Measurements from ENCODE around the gene DEXI. TPM values are rescaled to one million over a fixed set of nuclear protein-coding genes. Genes with fewer than 3 reads are reported as not detected.
A peak's percentile ranks its signal among the peaks of the same experiment; 100 is the strongest.

Gene DEXI
- total and polyA plus RNA-seq, 9 of the 15 experiments (the other 6 are each of a cell fraction or from before 2014, with no cell fraction given) = 2.9 to 40.1 (median 22.0) TPM

DNA sequence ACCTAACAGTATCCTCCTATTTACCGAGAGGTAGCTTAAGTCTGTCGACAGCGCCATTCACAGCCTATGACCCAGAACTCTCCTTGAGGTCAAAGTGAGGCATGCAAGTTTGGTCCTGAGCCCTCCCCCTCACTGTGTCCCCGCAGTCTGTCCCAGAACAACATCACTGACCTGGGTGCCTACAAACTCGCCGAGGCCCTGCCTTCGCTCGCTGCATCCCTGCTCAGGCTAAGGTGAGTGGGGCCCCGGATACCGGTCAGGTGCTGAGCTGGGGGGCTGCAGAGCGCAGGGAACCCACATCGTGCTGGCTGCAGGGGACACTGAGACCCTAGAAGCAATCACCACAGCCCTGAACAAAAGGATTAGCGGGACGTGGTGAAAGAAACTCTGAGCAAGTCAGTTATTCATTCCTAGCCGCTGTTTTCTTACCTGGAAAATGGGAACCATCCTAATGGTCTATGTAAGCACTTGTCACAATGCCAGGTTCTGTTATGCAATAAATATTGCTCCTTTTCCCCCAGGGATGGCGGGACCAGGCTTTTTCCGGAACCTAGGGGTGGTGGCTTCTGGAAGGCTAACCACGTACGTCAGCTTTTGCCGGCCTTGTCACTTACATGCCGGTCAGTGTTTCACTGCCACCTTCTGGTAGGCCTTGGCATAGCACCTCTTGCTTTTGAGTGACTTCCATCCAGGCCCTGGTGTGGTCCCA, 23.8 kb downstream of the DEXI start (continued):
- TF ChIP-seq NRF1 (conservative IDR thresholded peaks at IDR 0.05 in 1 of 2, IDR thresholded peaks at IDR 0.05 in 1 of 2) = 0 out of 4 replicates have a peak, but pooled peaks of 1 of the 2 experiments have one; percentile 12
- TF ChIP-seq RAD21 (CRISPR knock-in tag; conservative IDR thresholded peaks at IDR 0.05 in 1 of 2, IDR thresholded peaks at IDR 0.05 in 1 of 2) = peak; percentile 75 to 92
- TF ChIP-seq, protein P1, sequence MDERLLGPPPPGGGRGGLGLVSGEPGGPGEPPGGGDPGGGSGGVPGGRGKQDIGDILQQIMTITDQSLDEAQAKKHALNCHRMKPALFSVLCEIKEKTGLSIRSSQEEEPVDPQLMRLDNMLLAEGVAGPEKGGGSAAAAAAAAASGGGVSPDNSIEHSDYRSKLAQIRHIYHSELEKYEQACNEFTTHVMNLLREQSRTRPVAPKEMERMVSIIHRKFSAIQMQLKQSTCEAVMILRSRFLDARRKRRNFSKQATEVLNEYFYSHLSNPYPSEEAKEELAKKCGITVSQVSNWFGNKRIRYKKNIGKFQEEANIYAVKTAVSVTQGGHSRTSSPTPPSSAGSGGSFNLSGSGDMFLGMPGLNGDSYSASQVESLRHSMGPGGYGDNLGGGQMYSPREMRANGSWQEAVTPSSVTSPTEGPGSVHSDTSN (CRISPR knock-in tag; IDR thresholded peaks at IDR 0.05; ENCODE audit: low read depth) = no peak
- TF ChIP-seq, protein P1 (tag; conservative IDR thresholded peaks at IDR 0.05; ENCODE audit: low read depth) = 0 out of 2 replicates have a peak, but pooled peaks have one; percentile 22
- TF ChIP-seq ZNF79 (CRISPR knock-in tag; IDR thresholded peaks at IDR 0.05; ENCODE audit: low read depth) = no peak
- TF ChIP-seq, protein P2, sequence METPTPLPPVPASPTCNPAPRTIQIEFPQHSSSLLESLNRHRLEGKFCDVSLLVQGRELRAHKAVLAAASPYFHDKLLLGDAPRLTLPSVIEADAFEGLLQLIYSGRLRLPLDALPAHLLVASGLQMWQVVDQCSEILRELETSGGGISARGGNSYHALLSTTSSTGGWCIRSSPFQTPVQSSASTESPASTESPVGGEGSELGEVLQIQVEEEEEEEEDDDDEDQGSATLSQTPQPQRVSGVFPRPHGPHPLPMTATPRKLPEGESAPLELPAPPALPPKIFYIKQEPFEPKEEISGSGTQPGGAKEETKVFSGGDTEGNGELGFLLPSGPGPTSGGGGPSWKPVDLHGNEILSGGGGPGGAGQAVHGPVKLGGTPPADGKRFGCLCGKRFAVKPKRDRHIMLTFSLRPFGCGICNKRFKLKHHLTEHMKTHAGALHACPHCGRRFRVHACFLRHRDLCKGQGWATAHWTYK (CRISPR knock-in tag; IDR thresholded peaks at IDR 0.05) = no peak
- TF ChIP-seq, protein P3, sequence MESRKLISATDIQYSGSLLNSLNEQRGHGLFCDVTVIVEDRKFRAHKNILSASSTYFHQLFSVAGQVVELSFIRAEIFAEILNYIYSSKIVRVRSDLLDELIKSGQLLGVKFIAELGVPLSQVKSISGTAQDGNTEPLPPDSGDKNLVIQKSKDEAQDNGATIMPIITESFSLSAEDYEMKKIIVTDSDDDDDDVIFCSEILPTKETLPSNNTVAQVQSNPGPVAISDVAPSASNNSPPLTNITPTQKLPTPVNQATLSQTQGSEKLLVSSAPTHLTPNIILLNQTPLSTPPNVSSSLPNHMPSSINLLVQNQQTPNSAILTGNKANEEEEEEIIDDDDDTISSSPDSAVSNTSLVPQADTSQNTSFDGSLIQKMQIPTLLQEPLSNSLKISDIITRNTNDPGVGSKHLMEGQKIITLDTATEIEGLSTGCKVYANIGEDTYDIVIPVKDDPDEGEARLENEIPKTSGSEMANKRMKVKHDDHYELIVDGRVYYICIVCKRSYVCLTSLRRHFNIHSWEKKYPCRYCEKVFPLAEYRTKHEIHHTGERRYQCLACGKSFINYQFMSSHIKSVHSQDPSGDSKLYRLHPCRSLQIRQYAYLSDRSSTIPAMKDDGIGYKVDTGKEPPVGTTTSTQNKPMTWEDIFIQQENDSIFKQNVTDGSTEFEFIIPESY (CRISPR knock-in tag; IDR thresholded peaks at IDR 0.05) = 0 out of 2 replicates have a peak, but pooled peaks have one; percentile 40
- TF ChIP-seq, protein P4, sequence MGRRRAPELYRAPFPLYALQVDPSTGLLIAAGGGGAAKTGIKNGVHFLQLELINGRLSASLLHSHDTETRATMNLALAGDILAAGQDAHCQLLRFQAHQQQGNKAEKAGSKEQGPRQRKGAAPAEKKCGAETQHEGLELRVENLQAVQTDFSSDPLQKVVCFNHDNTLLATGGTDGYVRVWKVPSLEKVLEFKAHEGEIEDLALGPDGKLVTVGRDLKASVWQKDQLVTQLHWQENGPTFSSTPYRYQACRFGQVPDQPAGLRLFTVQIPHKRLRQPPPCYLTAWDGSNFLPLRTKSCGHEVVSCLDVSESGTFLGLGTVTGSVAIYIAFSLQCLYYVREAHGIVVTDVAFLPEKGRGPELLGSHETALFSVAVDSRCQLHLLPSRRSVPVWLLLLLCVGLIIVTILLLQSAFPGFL (CRISPR knock-in tag; IDR thresholded peaks at IDR 0.05) = no peak
- TF ChIP-seq KLF16 (IDR thresholded peaks at IDR 0.05) = peak; percentile 30; the same call in 1 of the 2 replicates
- TF ChIP-seq, protein P5, sequence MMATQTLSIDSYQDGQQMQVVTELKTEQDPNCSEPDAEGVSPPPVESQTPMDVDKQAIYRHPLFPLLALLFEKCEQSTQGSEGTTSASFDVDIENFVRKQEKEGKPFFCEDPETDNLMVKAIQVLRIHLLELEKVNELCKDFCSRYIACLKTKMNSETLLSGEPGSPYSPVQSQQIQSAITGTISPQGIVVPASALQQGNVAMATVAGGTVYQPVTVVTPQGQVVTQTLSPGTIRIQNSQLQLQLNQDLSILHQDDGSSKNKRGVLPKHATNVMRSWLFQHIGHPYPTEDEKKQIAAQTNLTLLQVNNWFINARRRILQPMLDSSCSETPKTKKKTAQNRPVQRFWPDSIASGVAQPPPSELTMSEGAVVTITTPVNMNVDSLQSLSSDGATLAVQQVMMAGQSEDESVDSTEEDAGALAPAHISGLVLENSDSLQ (IDR thresholded peaks at IDR 0.05) = peak; percentile 83
- no peak for TF ChIP-seq SIN3A (IDR thresholded peaks at IDR 0.05; ENCODE audit: borderline replicate concordance in 2 of 2, control insufficient read depth in 1 of 2, low read depth in 2 of 2, low read length in 2 of 2)

All from K562 (cell line).